Tibial artery (tissue), 4 donors: ENCODE measurements around the gene TSBP1.

Source experiments
- DNase-seq, 2 donors: peaks; one replicate each; pipeline ENCODE4 v3.0.0-alpha.2; 2019
- H3K27ac ChIP-seq, 2 donors: fragments of 200-600 bp; sonication (generic) in 1 of 2; 1 replicate in 1 of 2; 2 replicates in 1 of 2; pipeline ENCODE4 v1.5.1; 2018 to 2019; ENCODE audit warnings: mild to moderate bottlenecking in 1 of 2
- H3K27me3 ChIP-seq, 2 donors: fragments of 200-600 bp; sonication (generic) in 1 of 2; one replicate each; pipeline versions ENCODE4 v1.5.1 to v1.6.0; 2016 to 2019
- H3K36me3 ChIP-seq, 3 donors: fragments of 200-600 bp; sonication (generic) in 2 of 3; one replicate each; pipeline ENCODE4 v1.5.1; 2016 to 2019; ENCODE audit warnings: mild to moderate bottlenecking in 2 of 3
- H3K4me1 ChIP-seq, 4 donors: fragments of 200-600 bp; sonication (generic) in 2 of 4; 1 replicate in 3 of 4; 2 replicates in 1 of 4; pipeline ENCODE4 v1.5.1; 2016 to 2019
- H3K4me3 ChIP-seq, 2 donors: fragments of 200-600 bp; sonication (generic) in 1 of 2; 1 replicate in 1 of 2; 2 replicates in 1 of 2; pipeline ENCODE4 v1.5.1; 2018 to 2019; ENCODE audit warnings: mild to moderate bottlenecking in 2 of 2
- H3K9me3 ChIP-seq, 3 donors: fragments of 200-600 bp; sonication (generic) in 1 of 3; one replicate each; pipeline ENCODE4 v1.5.1; 2016 to 2019
- intact Hi-C: fragments of 100-400 bp; cut with DNase I; formaldehyde crosslinking; loops from one replicate; pipeline ENCODE4 v1.15.0; 2023; ENCODE audit warnings: low total_unique reads
- TF ChIP-seq, protein P1 (sequence below), 2 experiments: fragments of 200-600 bp in 1 of 2; fragments of 450-650 bp in 1 of 2; IDR thresholded peaks; one replicate each; pipeline ENCODE4 v1.5.1; 2017 to 2019; ENCODE audit warnings: antibody characterized with exemption in 2 of 2, mild to moderate bottlenecking in 1 of 2, moderate library complexity in 1 of 2

TSBP1 gene

DNA sequence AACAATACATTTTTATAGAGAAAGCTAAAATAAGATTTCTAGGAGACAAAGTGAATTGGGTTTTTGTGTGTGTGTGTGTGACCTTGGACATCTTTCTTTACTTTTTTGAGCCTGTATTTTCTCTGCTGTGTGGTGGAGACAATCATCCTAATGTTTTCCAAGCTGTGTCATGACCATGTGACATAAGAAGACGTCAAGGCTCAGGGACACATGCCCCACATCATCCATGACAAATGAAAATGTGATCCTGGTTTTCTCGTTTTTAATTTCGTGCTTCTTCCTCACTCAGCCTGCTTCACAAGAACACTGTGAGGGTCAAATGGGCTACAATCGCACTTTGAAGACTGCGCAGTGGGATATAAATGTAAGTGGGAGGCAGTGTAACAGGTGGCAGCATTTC, 39.2 kb upstream of the TSBP1 start:
- peaks cover 0 to 60% of the 10 kb centered on the region in 2 donors for H3K27me3 ChIP-seq
- no peak overlapping the region for H3K4me3 ChIP-seq
- H3K4me1 ChIP-seq, result peaks cover 0 to 4% (median 2%) of the 10 kb centered on the region in 4 donors
- no peak for DNase-seq
- no peak overlapping the region for H3K27ac ChIP-seq
- intact Hi-C loops, result loop anchor here (5.0 kb wide), 1 partner anchor 291 kb away; no protein-coding TSS in a partner anchor
- TF ChIP-seq, protein P1, sequence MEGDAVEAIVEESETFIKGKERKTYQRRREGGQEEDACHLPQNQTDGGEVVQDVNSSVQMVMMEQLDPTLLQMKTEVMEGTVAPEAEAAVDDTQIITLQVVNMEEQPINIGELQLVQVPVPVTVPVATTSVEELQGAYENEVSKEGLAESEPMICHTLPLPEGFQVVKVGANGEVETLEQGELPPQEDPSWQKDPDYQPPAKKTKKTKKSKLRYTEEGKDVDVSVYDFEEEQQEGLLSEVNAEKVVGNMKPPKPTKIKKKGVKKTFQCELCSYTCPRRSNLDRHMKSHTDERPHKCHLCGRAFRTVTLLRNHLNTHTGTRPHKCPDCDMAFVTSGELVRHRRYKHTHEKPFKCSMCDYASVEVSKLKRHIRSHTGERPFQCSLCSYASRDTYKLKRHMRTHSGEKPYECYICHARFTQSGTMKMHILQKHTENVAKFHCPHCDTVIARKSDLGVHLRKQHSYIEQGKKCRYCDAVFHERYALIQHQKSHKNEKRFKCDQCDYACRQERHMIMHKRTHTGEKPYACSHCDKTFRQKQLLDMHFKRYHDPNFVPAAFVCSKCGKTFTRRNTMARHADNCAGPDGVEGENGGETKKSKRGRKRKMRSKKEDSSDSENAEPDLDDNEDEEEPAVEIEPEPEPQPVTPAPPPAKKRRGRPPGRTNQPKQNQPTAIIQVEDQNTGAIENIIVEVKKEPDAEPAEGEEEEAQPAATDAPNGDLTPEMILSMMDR (IDR thresholded peaks at IDR 0.05), result no peak
- H3K36me3 ChIP-seq, result no peaks in the 10 kb centered on the region
- H3K9me3 ChIP-seq, result no peaks in the 10 kb centered on the region

DNA sequence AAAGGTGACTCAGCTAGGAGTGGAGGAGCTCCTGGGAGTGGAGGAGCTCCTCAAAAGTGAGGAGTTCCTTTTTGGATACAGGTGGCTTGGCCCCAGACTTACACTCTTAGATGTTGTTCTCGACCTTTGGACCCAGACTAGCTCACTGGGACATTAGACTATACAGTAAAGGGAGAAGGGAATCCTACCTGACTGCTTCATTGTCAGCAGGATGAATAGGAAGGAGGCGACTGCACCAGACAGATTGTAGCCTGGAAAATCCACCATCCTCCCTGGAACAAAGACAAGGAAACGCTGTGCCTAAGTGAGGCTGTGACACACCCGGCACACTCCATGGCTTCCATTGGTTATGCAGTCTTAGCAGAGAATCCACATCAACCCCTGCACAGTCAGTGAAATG, 35.2 kb upstream of the TSBP1 start, which contains the start of gene BTNL2:
Gene BTNL2, minus strand, starts transcription at position 325 of the 400 bp plus-strand sequence. Its CDS starts 58 bp downstream, at position 267.
- intact Hi-C loops, result loop anchor here (5.0 kb wide), 1 partner anchor 390 kb away; no protein-coding TSS in a partner anchor
- no peak within 1 kb of the TSS for H3K27ac ChIP-seq
- peaks cover 0 to 39% of the 10 kb centered on the region in 2 donors for H3K27me3 ChIP-seq
- no peak for DNase-seq
- H3K36me3 ChIP-seq, result no peaks in the 10 kb centered on the region
- H3K4me3 ChIP-seq, result no peak within 1 kb of the TSS
- H3K4me1 ChIP-seq, result no peaks in the 10 kb centered on the region
- TF ChIP-seq, protein P1 (IDR thresholded peaks at IDR 0.05), result no peak
- no peaks in the 10 kb centered on the region for H3K9me3 ChIP-seq

DNA sequence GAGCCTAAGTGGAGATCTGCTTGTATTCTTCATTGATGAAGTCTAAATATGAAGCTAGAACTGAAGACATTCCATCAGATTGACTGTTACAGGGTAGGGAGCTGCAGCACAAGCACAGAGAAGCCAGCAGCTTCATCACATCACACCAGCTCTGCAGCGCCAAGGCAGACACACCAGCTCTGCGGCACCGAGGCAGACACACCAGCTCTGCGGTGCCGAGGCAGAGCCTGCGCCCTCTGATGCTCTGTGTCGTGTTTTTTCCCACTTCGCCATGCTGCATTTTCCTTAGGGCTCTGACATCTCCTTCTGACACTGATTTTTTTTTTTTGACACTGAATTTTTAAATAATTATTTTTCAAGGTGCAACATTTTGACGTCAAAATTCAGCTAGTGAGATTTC, 34.5 kb upstream of the TSBP1 start:
- Histone ChIP-seq H3K27ac (no peak overlapping the region), H3K27me3 (peaks cover 0 to 42% of the 10 kb centered on the region in 2 donors), H3K9me3 (no peaks in the 10 kb centered on the region), H3K36me3 (no peaks in the 10 kb centered on the region), H3K4me3 (no peak overlapping the region), H3K4me1 (no peaks in the 10 kb centered on the region)
- TF ChIP-seq, protein P1 (IDR thresholded peaks at IDR 0.05), result no peak
- intact Hi-C loops, result loop anchor here (5.0 kb wide), 1 partner anchor 391 kb away; no protein-coding TSS in a partner anchor
- DNase-seq, result no peak

DNA sequence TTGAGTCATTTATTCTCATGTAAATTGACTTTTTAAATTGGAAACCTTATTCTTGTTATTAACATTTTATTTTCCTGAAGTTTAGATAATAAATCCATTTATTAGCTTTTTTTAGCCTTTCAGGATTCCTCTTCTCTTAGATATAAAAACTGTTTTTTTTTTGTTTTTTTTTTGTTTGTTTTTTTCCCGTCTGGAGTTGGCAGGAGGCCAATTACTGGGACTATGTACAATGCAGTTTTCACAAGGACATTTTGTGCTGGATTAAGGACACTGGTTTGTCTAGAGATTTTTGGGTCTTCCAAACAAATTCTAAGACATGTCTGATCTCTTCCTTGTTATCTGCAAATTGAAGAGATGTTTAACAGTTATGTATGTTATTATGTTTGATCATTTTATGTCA, 34.0 kb upstream of the TSBP1 start:
- no peak for DNase-seq
- Histone ChIP-seq H3K27ac (no peak overlapping the region), H3K27me3 (peaks cover 0 to 42% of the 10 kb centered on the region in 2 donors), H3K4me1 (no peaks in the 10 kb centered on the region), H3K4me3 (no peak overlapping the region), H3K36me3 (no peaks in the 10 kb centered on the region), H3K9me3 (no peaks in the 10 kb centered on the region)
- TF ChIP-seq, protein P1 (IDR thresholded peaks at IDR 0.05), result no peak
- intact Hi-C loops, result loop anchor here (5.0 kb wide), 1 partner anchor 392 kb away; no protein-coding TSS in a partner anchor

DNA sequence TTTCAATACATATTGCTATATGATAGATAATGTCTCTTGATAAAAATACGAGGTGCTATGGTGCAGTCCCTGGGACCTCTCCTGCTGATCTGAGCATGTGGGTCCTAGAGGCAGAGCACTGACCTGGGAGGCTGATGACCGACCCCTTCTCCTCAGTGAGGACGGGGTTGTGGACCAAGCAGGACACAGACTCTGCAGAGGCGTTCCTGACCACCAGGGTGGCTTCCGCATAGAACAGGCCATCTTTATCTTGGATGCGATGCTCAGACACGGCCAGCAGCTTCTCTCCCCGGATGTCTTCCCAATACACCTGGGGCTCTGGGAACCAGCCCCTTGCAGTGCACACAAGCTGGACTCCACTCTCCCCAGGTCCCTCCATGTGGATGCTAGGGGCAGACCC, 31.1 kb upstream of the TSBP1 start:
- TF ChIP-seq, protein P1 (IDR thresholded peaks at IDR 0.05), result no peak
- peaks cover 0 to 39% of the 10 kb centered on the region in 2 donors for H3K27me3 ChIP-seq
- no peaks in the 10 kb centered on the region for H3K9me3 ChIP-seq
- intact Hi-C loops, result no loop called here
- no peaks in the 10 kb centered on the region for H3K36me3 ChIP-seq
- H3K4me1 ChIP-seq, result no peaks in the 10 kb centered on the region
- DNase-seq, result no peak
- no peak overlapping the region for H3K27ac ChIP-seq
- H3K4me3 ChIP-seq, result no peak overlapping the region
